Activated CD8-positive, alpha-beta memory T cell treated with anti-CD3 and anti-CD28 coated beads, Interleukin-2, amount 50 U/mL, for 1 hour (primary cell): ENCODE results near the gene GP9.

Experiments used
- DNase-seq: peaks from one replicate; pipeline ENCODE4 v3.0.0-alpha.2; 2020; ENCODE audit errors: extremely low read depth

The GP9 gene

GRCh38 chr3:129060276-129061022, at the start of gene GP9:
Gene GP9 (plus strand): TSS chr3:129060779. CDS start chr3:129061740, 961 bp downstream.
- DNase-seq, result no peak

- DNase-seq, result no peak
Measured at GRCh38 chr3:129013491-129013891, 47.1 kb upstream of the GP9 start.

DNA sequence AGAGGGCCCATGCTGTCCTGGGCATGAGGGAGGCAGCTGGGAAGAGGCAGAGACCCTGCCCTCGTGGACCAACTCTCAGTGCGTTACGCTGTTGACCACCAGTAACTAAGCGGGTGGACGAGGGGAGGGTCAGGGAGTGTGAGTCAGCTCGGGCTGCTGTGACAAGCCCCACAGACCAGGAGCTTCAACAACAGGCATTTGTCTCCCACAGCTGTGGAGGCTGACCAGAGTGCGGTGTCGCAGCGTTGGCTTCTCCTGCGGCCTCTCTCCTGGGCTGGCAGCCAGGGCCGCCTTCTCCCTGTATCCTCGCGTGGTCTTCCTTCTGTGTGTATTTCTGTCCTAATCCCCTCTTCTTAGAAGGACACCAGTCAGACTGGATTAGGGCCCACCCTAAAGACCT, 46.4 kb upstream of the GP9 start:
- no peak for DNase-seq

DNA sequence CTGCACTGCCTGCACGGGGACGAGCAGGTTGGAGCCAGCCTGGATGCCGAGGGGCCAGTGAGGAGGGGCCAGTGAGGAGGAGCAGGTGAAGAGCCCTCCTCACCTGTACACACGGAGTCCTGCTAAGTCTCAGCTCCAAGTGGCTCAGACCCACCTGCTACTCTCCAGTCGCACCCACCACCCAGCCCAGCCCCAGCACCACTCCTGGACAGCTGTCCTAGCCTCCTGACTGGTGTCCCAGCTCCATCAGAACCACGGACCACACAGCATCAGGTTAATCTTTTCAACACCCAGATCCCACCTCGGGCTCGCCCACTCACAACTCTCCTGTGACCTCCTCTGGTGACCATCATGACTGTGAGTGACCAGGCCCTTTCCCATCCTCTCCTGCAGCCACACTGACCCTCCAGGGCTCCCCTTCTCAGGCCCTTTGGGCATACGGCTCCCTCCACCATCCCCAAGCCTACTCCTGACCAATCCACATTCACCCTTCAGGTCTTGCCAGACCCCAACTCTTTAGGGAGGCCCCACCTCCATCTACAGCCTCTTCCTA, 45.7 kb upstream of the GP9 start:
- DNase-seq, result no peak

DNA sequence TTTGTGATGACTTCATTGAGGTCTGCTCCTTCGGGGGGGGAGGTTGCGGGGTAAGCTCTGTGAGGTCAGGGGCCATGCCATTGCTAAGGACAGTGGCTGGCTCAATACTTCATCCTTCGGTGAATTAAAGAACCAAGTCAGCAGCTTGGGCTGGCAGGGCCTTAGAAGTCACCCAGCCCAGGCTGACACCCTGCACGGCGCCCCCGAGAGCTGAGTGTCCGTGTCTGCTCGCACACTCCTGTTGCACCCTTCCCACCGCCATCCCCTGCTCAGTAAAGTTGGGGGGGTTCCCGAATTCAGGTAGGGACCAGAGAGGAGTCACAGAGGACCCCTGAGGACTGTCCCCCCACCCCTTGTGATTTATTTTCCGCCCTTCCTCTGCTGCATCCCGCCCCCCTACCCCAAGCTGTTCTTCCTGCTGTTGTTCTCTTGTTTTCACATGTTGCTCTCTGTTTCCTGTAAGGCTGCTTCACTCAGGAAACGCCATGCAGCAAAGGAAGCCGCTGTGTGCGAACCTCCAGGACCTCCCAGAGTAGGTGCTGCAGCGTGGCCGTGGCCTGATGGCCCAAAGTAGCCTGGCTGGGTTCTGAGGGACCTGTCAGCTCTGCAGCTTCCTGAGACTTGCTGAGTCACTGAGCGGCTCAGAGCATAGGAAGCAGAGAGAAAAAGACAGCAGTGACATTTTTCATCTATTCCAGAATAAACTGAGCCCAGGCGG, 45.0 kb upstream of the GP9 start:
- DNase-seq, result no peak

- peak; percentile 36 for DNase-seq
Measured at GRCh38 chr3:129016356-129016719, 44.2 kb upstream of the GP9 start.

- DNase-seq, result no peak
Measured at GRCh38 chr3:129016720-129017483, 43.7 kb upstream of the GP9 start.

DNA sequence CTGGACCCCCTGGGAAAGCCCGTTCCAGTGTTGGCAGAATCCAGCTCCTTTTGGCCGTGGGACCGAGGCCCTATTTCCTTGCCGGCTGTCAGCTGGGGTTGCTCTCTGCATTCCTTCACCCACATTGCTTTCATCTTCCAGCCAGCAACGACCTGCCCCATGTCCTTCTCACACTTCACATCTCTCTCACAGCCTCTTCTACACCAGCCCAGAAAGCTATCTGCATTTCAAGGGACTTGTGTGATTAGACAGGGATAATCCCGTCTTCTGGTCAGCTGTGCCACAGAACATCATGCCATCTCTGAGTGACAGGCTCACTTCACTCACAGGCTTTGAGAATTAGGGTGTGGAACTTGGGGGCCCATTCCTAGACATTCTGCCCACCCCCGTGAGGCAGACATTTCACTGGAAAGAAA, 43.1 kb upstream of the GP9 start:
- no peak for DNase-seq

DNA sequence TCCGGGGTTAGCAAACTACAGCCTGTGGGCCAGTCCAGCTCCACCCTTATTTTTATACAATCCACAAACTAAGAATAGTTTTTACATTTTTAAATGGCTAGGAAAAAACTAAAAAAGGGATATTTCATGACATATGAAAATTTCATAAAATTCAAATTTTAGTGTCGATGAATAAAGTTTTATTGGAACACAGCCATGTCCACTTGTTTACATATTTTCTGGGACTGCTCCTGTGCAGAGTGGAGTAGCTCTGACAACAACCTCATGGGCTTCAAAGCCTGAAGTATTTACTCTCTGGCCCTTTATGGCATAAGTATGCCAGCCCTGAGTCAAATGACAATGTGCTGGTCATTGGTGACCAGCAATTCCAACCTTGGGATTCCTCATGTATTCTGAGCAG, 42.3 kb upstream of the GP9 start:
- no peak for DNase-seq

DNA sequence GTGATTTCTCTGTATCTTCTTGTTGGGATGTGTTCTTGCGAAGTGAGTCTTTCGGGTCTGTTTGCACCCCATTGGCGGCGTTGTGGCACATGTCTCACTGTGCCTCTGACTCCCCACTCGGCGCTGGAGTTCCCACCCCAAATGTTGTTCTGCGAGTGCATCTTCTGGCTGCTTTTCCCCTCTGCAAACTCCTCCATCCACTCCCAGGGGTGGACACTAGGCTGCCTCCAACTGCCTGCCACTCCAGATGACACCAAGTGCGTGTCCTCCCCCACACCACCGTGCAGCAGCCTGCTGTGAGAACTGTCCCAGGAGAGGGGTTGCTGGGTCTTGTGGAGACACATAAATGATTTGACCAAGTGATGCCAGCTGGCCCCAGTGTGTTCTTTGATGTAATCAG, 41.8 kb upstream of the GP9 start:
- no peak for DNase-seq

GRCh38 chr3:129019266-129019665, 41.3 kb upstream of the GP9 start:
- no peak for DNase-seq

DNA sequence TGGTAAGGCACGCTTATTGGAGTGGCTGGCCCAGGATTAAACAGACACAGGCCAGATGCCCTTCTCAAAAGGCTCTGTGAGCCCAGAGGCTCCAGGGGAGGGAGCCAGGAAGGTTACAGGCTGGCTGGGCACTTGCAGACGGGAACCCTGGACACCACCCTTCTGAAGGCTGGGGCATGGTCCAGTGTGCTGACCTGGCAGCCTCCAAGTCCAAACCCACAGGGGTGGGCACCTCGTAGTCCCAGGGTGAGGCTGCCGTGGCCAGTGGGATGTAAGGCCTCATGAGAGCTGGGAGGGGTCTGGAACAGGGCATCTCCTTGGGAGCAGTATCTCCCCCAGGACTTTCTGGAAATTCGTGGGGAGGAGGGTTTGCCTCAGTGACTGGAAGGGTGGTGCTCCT, 39.9 kb upstream of the GP9 start:
- no peak for DNase-seq

GRCh38 chr3:129021140-129021551, 39.4 kb upstream of the GP9 start:
- no peak for DNase-seq

GRCh38 chr3:129022114-129023007, 38.2 kb upstream of the GP9 start:
- DNase-seq, result no peak

GRCh38 chr3:129023008-129023358, 37.6 kb upstream of the GP9 start:
- DNase-seq, result no peak

- no peak for DNase-seq
Measured at GRCh38 chr3:129023909-129024308, 36.7 kb upstream of the GP9 start.

DNA sequence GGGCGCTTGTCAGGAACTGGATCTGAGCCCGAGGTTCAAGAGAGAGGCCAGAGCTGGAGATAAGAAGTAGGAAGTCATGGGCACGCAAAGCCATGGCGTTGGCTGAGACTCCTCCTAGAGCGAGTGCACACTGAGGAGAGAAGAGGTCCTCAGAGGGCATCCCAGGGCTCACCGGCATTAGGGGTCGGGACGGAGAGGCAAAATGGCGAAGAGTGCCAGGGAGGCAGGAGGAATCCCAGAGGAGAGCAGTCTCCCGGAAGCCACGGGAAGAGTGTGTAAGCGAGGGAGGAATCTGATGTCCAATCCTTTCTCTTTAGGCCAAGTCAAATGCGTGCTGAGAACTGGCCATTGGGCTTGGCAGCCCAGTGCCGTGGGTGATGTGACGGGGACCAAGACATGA, 35.5 kb upstream of the GP9 start:
- DNase-seq, result no peak

GRCh38 chr3:129025691-129026435, 34.7 kb upstream of the GP9 start:
- DNase-seq, result no peak

DNA sequence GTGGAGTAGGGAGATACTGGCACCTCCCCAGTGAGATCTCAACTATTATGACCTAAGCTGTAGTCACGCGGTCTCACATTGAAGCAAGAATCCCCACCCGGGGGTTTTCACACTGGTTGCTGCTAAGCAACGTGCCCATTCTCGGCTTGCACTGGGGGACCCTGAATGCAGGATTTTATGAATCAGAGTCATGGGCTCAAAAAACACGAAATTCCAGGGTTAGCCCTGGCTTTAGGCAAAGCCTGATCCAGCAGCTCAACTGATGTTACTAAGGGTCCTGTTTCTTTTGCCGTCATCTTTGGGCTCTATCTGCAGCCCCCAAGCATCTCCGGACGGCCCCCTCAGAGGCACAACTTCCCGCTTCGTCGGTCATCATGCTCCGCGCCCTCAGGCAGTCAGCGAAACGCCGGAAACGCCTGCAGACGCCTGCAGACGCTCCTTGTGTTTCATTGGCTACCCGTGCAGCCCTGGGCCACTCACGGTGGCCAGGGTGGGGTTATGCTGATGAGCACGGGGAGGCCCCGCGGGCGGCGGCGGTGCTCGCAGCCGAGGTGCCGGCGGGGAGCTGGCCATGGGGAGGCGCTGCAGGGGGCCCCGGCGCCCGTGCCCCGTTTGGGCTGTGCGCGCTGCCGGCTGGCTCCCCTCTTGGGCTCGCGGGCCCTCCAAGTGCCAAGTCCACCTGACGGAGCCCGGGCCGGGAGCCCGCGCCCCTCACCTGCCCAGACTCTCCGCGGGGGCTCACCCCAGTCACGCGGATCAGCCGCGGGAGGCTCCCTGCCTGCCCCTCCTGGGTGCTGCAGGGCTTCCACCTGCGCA, 33.6 kb upstream of the GP9 start:
- DNase-seq, result peak; percentile 74

DNA sequence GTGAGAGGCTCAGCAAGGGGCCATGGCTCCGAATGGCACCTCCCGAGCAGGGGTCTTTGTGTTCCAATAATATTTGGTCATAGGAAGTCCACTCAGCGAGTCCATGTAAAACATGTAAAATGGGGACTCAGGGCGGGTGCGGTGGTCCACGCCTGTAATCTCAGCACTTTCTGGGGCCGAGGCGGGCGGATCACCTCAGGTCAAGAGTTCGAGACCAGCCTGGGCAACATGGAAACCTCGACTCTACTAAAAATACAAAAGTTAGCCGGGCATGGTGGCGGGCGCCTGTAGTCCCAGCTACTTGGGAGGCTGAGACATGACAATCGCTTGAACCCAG, 33.1 kb upstream of the GP9 start:
- no peak for DNase-seq
